Peyer's patch (tissue), 4 donors: ENCODE data around the gene EID2B.

ENCODE experiments used
- POLR2A ChIP-seq, 2 donors: fragments of 450-650 bp; IDR thresholded peaks; one replicate each; pipeline ENCODE4 v1.5.1; 2017; ENCODE audit warnings: antibody characterized with exemption in 2 of 2, mild to moderate bottlenecking in 2 of 2, moderate library complexity in 2 of 2
- TF ChIP-seq, protein P1 (sequence below), 6 experiments: fragments of 450-650 bp in 4 of 6; fragments of 200-600 bp in 2 of 6; sonication (generic) in 1 of 6; IDR thresholded peaks; one replicate each; pipeline ENCODE4 v1.5.1; 2017 to 2019; ENCODE audit warnings: antibody characterized with exemption in 6 of 6, mild to moderate bottlenecking in 3 of 6, moderate library complexity in 1 of 6

- TF ChIP-seq, protein P1, sequence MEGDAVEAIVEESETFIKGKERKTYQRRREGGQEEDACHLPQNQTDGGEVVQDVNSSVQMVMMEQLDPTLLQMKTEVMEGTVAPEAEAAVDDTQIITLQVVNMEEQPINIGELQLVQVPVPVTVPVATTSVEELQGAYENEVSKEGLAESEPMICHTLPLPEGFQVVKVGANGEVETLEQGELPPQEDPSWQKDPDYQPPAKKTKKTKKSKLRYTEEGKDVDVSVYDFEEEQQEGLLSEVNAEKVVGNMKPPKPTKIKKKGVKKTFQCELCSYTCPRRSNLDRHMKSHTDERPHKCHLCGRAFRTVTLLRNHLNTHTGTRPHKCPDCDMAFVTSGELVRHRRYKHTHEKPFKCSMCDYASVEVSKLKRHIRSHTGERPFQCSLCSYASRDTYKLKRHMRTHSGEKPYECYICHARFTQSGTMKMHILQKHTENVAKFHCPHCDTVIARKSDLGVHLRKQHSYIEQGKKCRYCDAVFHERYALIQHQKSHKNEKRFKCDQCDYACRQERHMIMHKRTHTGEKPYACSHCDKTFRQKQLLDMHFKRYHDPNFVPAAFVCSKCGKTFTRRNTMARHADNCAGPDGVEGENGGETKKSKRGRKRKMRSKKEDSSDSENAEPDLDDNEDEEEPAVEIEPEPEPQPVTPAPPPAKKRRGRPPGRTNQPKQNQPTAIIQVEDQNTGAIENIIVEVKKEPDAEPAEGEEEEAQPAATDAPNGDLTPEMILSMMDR (IDR thresholded peaks at IDR 0.05): no peak
- TF ChIP-seq POLR2A (IDR thresholded peaks at IDR 0.05): no peak
These were observed 23.4 kb downstream of the EID2B start for GRCh38 chr19:39509233-39509632.
